ENCODE measurements around the gene CEP85. TPM values are rescaled to one million over a fixed set of nuclear protein-coding genes. Genes with fewer than 3 reads are reported as not detected.

The CEP85 gene
- total RNA-seq, 2 experiments from 2014 or later: 48.7 to 49.1 TPM

DNA sequence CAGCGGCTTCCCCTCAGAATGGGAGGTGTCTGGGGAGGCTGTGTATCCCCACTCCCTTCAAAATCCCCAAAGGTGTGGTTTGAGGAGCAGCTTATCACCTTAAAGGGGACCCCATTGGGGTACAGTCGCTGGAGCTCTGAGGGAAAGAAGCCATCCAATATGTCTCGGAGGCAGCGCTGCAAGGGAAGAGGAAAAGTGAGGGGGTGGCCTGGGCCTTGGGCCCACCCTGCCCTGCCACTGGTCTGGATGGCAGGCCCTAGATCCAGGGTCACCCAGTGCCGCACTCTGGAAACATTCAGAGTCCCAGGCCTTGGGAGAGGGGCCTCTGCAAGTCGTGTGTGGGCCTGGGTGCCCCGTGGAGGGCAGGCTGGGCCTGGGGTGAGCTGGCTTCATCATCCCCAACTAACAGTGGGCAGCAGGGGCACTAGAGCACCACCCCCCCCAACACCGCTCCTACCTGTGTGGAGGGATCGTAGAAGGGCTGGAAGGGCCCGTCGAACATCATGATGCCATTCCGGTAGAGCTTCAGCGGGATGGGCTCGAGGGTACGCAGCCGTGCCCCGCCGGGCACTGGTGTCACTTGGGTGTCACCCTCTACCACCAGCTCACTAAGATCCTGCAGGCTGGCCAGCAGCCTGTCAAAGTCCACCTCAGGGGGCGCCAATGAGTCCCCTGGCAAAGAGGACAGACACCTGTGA, 51.5 kb downstream of the CEP85 start:
- H3K27me3 Mint-ChIP-seq (ENCODE audit: low read depth): no peaks in the 10 kb centered on the region
- CTCF ChIA-PET: interaction anchor here (0.7 to 8.6 kb wide), 33 partner anchors 9 to 414 kb away, joined by 3 to 591 read pairs (median 7); partner anchors contain the start of genes CD52, CEP85, DHDDS and PAFAH2
- H3K27ac Mint-ChIP-seq: peak overlapping the region; percentile 96
- H3K36me3 Mint-ChIP-seq (ENCODE audit: low read depth): peaks cover 53% of the 10 kb centered on the region
- H3K9me3 Mint-ChIP-seq (ENCODE audit: insufficient read depth): no peaks in the 10 kb centered on the region
- POLR2A ChIA-PET: interaction anchor here (2.3 to 19.5 kb wide), 3 partner anchors 9 to 33 kb away, joined by 14 to 409 read pairs (median 15); partner anchors contain the start of genes CD52 and UBXN11
- H3K4me1 Mint-ChIP-seq (ENCODE audit: low read depth): peaks cover 97% of the 10 kb centered on the region
- ATAC-seq (no peak), DNase-seq (peak; percentile 67)
- H3K4me3 Mint-ChIP-seq: peak overlapping the region; percentile 89

DNA sequence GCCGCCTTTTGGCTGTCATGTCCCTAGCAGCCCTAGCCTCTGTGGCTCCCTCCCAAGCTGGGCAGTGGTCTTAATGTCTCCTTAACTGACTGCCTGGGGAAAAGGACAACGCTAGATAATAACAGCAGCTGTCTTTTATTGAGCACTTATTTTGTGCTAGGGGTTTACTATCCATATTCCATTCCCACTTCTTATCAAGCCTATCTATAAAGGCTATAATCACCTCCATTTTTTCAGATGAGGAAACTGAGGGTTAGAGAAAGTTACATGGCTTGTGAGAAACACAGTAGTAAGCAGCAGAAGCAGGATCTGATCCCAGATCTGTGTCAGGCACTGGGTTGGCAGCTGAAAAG, 52.0 kb downstream of the CEP85 start:
- Mint-ChIP-seq H3K4me3 (no peak overlapping the region), H3K4me1 (ENCODE audit: low read depth) (peaks cover 100% of the 10 kb centered on the region), H3K27me3 (ENCODE audit: low read depth) (no peaks in the 10 kb centered on the region), H3K27ac (peak overlapping the region; percentile 96), H3K9me3 (ENCODE audit: insufficient read depth) (no peaks in the 10 kb centered on the region), H3K36me3 (ENCODE audit: low read depth) (peaks cover 50% of the 10 kb centered on the region)
- ChIA-PET CTCF (interaction anchor here (1.0 to 8.6 kb wide), 23 partner anchors 11 to 184 kb away, joined by 3 to 591 read pairs (median 14); partner anchors contain the start of genes CD52, CEP85, DHDDS and UBXN11), POLR2A (interaction anchor here (1.3 to 19.5 kb wide), 4 partner anchors 9 to 72 kb away, joined by 4 to 409 read pairs (median 14); partner anchors contain the start of genes CD52 and UBXN11)
- no peak for DNase-seq
- ATAC-seq: no peak

- Mint-ChIP-seq H3K36me3 (ENCODE audit: low read depth) (peaks cover 46% of the 10 kb centered on the region), H3K27ac (peak overlapping the region; percentile 96), H3K4me1 (ENCODE audit: low read depth) (peaks cover 100% of the 10 kb centered on the region), H3K27me3 (ENCODE audit: low read depth) (no peaks in the 10 kb centered on the region), H3K9me3 (ENCODE audit: insufficient read depth) (no peaks in the 10 kb centered on the region), H3K4me3 (peak overlapping the region; percentile 72)
- CTCF ChIA-PET: interaction anchor here (1.0 to 8.6 kb wide), 15 partner anchors 11 to 130 kb away, joined by 3 to 591 read pairs (median 16); partner anchors contain the start of genes CD52, CEP85 and UBXN11
- peak; percentile 48 for ATAC-seq
- POLR2A ChIA-PET: interaction anchor here (1.3 to 19.5 kb wide), 4 partner anchors 12 to 71 kb away, joined by 4 to 409 read pairs (median 60); partner anchors contain the start of genes CD52 and UBXN11
- peak; percentile 92 for DNase-seq
Observed at GRCh38 chr1:26287033-26287711, 53.2 kb downstream of the CEP85 start.

DNA sequence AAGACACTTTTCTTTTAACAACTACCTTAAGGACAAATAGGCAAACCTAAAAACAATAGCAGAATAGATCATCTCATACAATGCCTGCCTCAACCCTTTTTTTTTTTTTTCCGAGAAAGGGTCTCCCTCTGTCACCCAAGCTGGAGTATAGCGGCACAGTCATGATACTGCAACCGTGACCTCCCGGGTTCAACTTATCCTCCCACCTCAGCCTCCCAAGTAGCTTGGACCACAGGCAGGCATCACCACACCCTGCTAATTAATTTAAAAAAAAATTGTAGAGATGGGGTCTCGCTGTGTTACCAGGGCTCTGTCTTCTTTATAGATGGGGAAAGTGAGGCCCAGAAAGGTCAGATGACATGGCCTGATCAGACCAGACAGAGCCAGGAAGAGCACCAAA, 53.8 kb downstream of the CEP85 start:
- POLR2A ChIA-PET: interaction anchor here (0.8 to 19.5 kb wide), 8 partner anchors 11 to 90 kb away, joined by 3 to 409 read pairs (median 10); partner anchors contain the start of genes CD52, CEP85 and UBXN11
- CTCF ChIA-PET: interaction anchor here (1.0 to 8.6 kb wide), 12 partner anchors 12 to 129 kb away, joined by 3 to 591 read pairs (median 14); partner anchors contain the start of genes CD52, CEP85 and UBXN11
- Mint-ChIP-seq H3K9me3 (ENCODE audit: insufficient read depth) (no peaks in the 10 kb centered on the region), H3K4me1 (ENCODE audit: low read depth) (peaks cover 94% of the 10 kb centered on the region), H3K27ac (peak overlapping the region; percentile 96), H3K27me3 (ENCODE audit: low read depth) (no peaks in the 10 kb centered on the region), H3K36me3 (ENCODE audit: low read depth) (peaks cover 43% of the 10 kb centered on the region), H3K4me3 (peak overlapping the region; percentile 72)
- ATAC-seq (no peak), DNase-seq (no peak)

DNA sequence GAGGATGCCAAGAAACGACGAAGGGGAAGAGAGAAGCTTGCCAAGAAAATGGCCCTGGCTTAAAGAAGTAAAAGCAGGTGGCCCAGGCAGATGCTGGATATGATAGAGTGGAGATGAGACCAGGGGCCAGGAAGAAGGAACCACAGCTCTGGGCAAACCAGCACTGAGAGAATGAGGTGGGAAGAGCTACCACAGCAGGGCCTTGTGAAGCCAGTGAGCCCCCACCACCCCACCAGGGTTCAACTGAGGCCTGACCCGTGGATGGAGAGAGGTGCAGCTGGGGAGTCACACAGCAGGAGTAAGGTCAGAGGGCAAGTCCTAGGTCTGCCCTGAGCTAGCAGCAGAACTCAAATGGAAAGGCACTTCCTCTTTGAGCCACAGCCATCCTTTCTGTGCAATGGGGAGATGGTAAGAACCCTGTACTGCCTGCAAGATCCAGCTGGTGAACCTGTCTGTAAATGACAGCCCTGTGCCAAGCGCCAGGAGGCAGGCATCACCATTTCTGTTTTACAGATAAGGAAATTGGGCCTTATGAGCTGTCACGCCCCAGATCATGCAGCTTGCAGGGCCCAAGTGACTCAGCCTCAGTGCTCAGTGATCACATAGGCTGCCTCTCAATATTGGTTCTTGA, 54.4 kb downstream of the CEP85 start:
- peak; percentile 82 for DNase-seq
- Mint-ChIP-seq H3K9me3 (ENCODE audit: insufficient read depth) (no peaks in the 10 kb centered on the region), H3K27ac (peak overlapping the region; percentile 96), H3K4me1 (ENCODE audit: low read depth) (peaks cover 88% of the 10 kb centered on the region), H3K36me3 (ENCODE audit: low read depth) (peaks cover 40% of the 10 kb centered on the region), H3K4me3 (peak overlapping the region; percentile 72), H3K27me3 (ENCODE audit: low read depth) (no peaks in the 10 kb centered on the region)
- ChIA-PET POLR2A (interaction anchor here (0.7 to 19.5 kb wide), 16 partner anchors 9 to 294 kb away, joined by 3 to 409 read pairs (median 6); partner anchors contain the start of genes CD52, CEP85, DHDDS and SH3BGRL3), CTCF (interaction anchor here (0.8 to 8.6 kb wide), 20 partner anchors 9 to 183 kb away, joined by 3 to 591 read pairs (median 9); partner anchors contain the start of genes CD52, CEP85, SH3BGRL3 and UBXN11)
- ATAC-seq: peak; percentile 13

DNA sequence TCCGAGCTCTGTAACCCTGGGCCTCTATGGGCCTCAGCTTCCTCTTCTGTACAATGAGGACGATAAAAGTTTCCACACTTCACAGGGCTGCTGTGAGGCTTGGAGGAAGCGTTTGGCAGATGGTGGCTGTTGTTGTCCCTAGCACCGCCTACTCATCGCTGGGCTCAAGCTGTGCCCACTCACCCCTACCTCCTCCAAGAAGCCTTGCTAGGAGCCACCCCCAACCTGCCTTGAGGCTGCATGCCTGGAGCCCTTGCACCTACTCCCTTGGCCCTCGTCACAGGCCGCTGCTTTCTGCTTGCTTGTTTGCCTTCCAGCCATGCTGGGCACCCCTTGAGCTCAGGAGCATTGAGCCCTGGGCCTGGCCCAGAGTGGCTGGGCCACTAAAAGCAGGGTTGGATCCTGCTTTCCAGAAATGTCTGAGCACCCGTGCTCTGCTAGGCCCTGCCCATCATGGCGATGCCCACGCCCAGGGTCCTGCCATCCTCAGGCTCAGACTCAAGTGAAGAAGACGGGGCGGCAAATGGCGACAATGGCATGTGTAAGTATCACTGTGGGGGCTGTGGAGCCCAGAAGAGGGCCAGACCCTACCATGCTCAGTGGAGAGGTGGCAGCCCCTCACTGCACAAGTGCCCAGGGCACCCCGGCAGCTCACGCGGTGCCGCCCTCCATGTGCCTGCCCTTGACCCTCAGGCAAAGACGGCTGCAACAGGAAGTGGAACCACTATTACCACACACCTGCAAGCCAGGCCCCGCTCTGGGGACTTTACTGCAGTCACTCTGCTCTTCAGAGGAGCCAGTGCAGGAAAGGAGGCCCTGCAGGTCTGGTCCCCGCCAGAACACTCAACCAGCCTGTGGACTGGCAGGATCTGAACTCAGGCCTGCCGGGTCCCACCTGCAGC, 55.4 kb downstream of the CEP85 start:
- ATAC-seq: peak; percentile 16

DNA sequence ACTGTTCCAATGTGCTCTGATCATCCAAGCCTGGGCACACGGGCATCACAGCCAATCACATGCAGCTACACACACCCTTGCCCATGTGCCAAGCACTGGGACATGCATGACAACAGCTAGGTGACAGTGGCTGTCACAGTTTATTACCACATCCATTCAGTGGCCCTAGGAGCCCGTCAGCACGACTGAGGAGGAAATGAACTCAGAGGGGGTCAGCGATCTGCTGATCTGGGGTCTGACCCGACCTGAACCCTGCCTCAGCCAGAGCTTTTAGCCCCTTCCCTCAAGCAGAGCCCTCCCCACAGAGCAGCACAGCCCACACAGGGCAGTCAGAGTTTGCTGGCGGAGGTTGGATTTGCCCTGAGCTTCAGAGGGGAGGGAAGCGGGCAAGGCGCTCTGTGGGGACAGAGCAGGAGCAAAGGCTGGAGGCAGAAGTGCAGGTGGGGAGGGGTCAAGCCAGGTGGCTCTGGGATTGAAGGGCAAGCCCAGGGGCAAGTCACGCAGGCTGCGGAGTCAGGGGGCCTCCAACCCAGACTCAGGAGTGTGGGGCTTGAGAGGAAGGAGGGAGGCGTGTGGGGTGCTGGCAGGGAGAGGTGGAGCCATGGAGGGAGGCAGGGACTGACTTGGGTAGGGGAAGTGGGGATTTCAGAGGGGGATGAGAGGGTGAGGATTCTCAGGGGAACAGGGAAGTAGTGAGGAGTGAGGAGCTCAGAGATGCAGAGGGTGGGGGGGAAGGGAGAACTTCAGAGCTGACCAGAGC, 56.3 kb downstream of the CEP85 start:
- DNase-seq (peak; percentile 50), ATAC-seq (no peak)
- H3K36me3 Mint-ChIP-seq (ENCODE audit: low read depth): peaks cover 28% of the 10 kb centered on the region
- H3K9me3 Mint-ChIP-seq (ENCODE audit: insufficient read depth): no peaks in the 10 kb centered on the region
- ChIA-PET POLR2A (interaction anchor here (0.8 to 19.5 kb wide), 6 partner anchors 9 to 28 kb away, joined by 3 to 409 read pairs (median 30); partner anchors contain the start of genes CD52, SH3BGRL3 and UBXN11), CTCF (interaction anchor here (1.3 to 8.6 kb wide), 8 partner anchors 14 to 101 kb away, joined by 3 to 591 read pairs (median 17); partner anchors contain the start of genes CD52 and UBXN11)
- peak overlapping the region; percentile 72 for H3K4me3 Mint-ChIP-seq
- no peaks in the 10 kb centered on the region for H3K27me3 Mint-ChIP-seq (ENCODE audit: low read depth)
- H3K4me1 Mint-ChIP-seq (ENCODE audit: low read depth): peaks cover 70% of the 10 kb centered on the region
- H3K27ac Mint-ChIP-seq: peak overlapping the region; percentile 96

More for the DNA sequence above, 55.4 kb downstream of the CEP85 start:
- peak; percentile 79 for DNase-seq
- ChIA-PET CTCF (interaction anchor here (0.8 to 8.6 kb wide), 21 partner anchors 10 to 182 kb away, joined by 3 to 591 read pairs (median 9); partner anchors contain the start of genes CD52, CEP85, SH3BGRL3 and UBXN11), POLR2A (interaction anchor here (0.7 to 19.5 kb wide), 14 partner anchors 10 to 278 kb away, joined by 3 to 409 read pairs (median 7); partner anchors contain the start of genes CD52, DHDDS, SH3BGRL3 and UBXN11)
- Mint-ChIP-seq H3K4me1 (ENCODE audit: low read depth) (peaks cover 78% of the 10 kb centered on the region), H3K27me3 (ENCODE audit: low read depth) (no peaks in the 10 kb centered on the region), H3K9me3 (ENCODE audit: insufficient read depth) (no peaks in the 10 kb centered on the region), H3K27ac (peak overlapping the region; percentile 96), H3K4me3 (peak overlapping the region; percentile 72), H3K36me3 (ENCODE audit: low read depth) (peaks cover 35% of the 10 kb centered on the region)

GRCh38 chr1:26290882-26291261, 56.9 kb downstream of the CEP85 start:
- Mint-ChIP-seq H3K4me1 (ENCODE audit: low read depth) (peaks cover 64% of the 10 kb centered on the region), H3K27ac (peak overlapping the region; percentile 96), H3K27me3 (ENCODE audit: low read depth) (no peaks in the 10 kb centered on the region), H3K4me3 (no peak overlapping the region), H3K9me3 (ENCODE audit: insufficient read depth) (no peaks in the 10 kb centered on the region), H3K36me3 (ENCODE audit: low read depth) (peaks cover 32% of the 10 kb centered on the region)
- DNase-seq (no peak), ATAC-seq (no peak)
- ChIA-PET POLR2A (interaction anchor here (2.7 to 19.5 kb wide), 3 partner anchors 11 to 27 kb away, joined by 21 to 409 read pairs (median 79); partner anchors contain the start of genes CD52, SH3BGRL3 and UBXN11), CTCF (interaction anchor here (1.3 to 8.6 kb wide), 4 partner anchors 16 to 100 kb away, joined by 3 to 591 read pairs (median 90); partner anchors contain the start of genes CD52 and UBXN11)

- ChIA-PET CTCF (interaction anchor here (0.8 to 1.2 kb wide), 2 partner anchors 15 to 30 kb away, joined by 3 to 4 read pairs; partner anchors contain the start of gene UBXN11), POLR2A (interaction anchor here (19.5 kb wide), 1 partner anchor 27 kb away, joined by 409 read pairs; the partner anchor contains the start of gene CD52)
- H3K4me1 Mint-ChIP-seq (ENCODE audit: low read depth): peaks cover 58% of the 10 kb centered on the region
Observed at GRCh38 chr1:26291433-26291832, 57.4 kb downstream of the CEP85 start.

More at GRCh38 chr1:26291433-26291832, 57.4 kb downstream of the CEP85 start:
- no peak for DNase-seq
- H3K27ac Mint-ChIP-seq: peak overlapping the region; percentile 96
- H3K9me3 Mint-ChIP-seq (ENCODE audit: insufficient read depth): no peaks in the 10 kb centered on the region
- no peak overlapping the region for H3K4me3 Mint-ChIP-seq
- no peaks in the 10 kb centered on the region for H3K27me3 Mint-ChIP-seq (ENCODE audit: low read depth)
- ATAC-seq: no peak
- H3K36me3 Mint-ChIP-seq (ENCODE audit: low read depth): peaks cover 33% of the 10 kb centered on the region

Measured in activated CD8-positive, alpha-beta T cell treated with anti-CD3 and anti-CD28 coated beads, Interleukin-2, amount 10 ng/mL, durations not matched to agents 7 days and 5 days (primary cell).